PC-9 (cell line): Measurements from ENCODE around the gene PHLDA3. TPM values are rescaled to one million over a fixed set of nuclear protein-coding genes. Genes with fewer than 3 reads are reported as not detected.

ENCODE experiments used
- BruUV-seq: library from RNA; stranded (reverse); fragments of 400-500 nt; replicated peaks from 2 replicates; lab custom pipeline; 2021; lab: Mats Ljungman, UMichigan
- CTCF ChIA-PET: fragments of 300-600 bp; sonication (Branson Sonifier 250); formaldehyde crosslinking; loops from one replicate; lab custom pipeline; 2022; ENCODE audit warnings: antibody characterized with exemption; lab: Charles Lee
- POLR2A ChIA-PET: fragments of 300-600 bp; sonication (Branson Sonifier 250); formaldehyde crosslinking; loops from one replicate; lab custom pipeline; 2022; ENCODE audit warnings: antibody characterized with exemption; ENCODE audit not compliant: unreplicated experiment; lab: Charles Lee
- DNase-seq, 2 experiments: peaks; one replicate each; pipeline versions ENCODE4 v3.0.0 to v3.0.0-alpha.2; 2015 to 2022; ENCODE audit warnings: mixed read lengths in 1 of 2
- H2AFZ ChIP-seq: fragments of 200-600 bp; sonication (generic); 2 replicates; pipeline ENCODE4 v1.8.1; 2017; ENCODE audit warnings: antibody characterized with exemption
- H3F3A ChIP-seq: fragments of 200-600 bp; sonication (generic); 2 replicates; pipeline ENCODE4 v1.8.1; 2017; ENCODE audit warnings: antibody characterized with exemption, mild to moderate bottlenecking, low read depth; ENCODE audit not compliant: insufficient read depth
- H3K27ac ChIP-seq: fragments of 200-600 bp; sonication (generic); 2 replicates; pipeline ENCODE4 v1.6.1; 2016; ENCODE audit warnings: mixed run types
- H3K27me3 ChIP-seq: fragments of 200-600 bp; sonication (generic); 2 replicates; pipeline ENCODE4 v1.6.1; 2016; ENCODE audit warnings: low read depth, mixed run types; ENCODE audit not compliant: insufficient read depth
- H3K36me3 ChIP-seq: fragments of 200-600 bp; sonication (generic); 2 replicates; pipeline ENCODE4 v1.6.1; 2016; ENCODE audit warnings: low read depth, mixed run types
- H3K4me1 ChIP-seq: fragments of 200-600 bp; sonication (generic); replicated peaks from 2 replicates; pipeline ENCODE4 v1.6.1; 2016; ENCODE audit warnings: mixed run types; ENCODE audit not compliant: insufficient read depth
- H3K4me2 ChIP-seq: fragments of 200-600 bp; sonication (generic); 2 replicates; pipeline ENCODE4 v1.6.1; 2017; ENCODE audit warnings: mixed run types
- H3K4me3 ChIP-seq: fragments of 200-600 bp; sonication (generic); 2 replicates; pipeline ENCODE4 v1.6.1; 2016; ENCODE audit warnings: mixed run types
- H3K79me2 ChIP-seq: fragments of 200-600 bp; sonication (generic); 2 replicates; pipeline ENCODE4 v1.6.1; 2017; ENCODE audit warnings: low read depth, mixed run types
- H3K9me2 ChIP-seq: fragments of 200-600 bp; sonication (generic); 2 replicates; pipeline ENCODE4 v1.8.1; 2017; ENCODE audit warnings: mild to moderate bottlenecking; ENCODE audit not compliant: insufficient read depth
- H3K9me3 ChIP-seq: fragments of 200-600 bp; sonication (generic); 2 replicates; pipeline ENCODE4 v1.8.1; 2016; ENCODE audit warnings: low read depth; ENCODE audit not compliant: insufficient read depth
- H4K20me1 ChIP-seq: fragments of 200-600 bp; sonication (generic); 2 replicates; pipeline ENCODE4 v1.8.1; 2017; ENCODE audit not compliant: insufficient read depth
- CTCF ChIP-seq: fragments of 200-600 bp; sonication (generic); conservative IDR thresholded peaks from 2 replicates; pipeline ENCODE4 v1.6.1; 2017; ENCODE audit warnings: mixed run types, antibody characterized with exemption, mild to moderate bottlenecking, moderate library complexity
- EZH2 ChIP-seq: fragments of 200-600 bp; sonication (generic); IDR thresholded peaks from 2 replicates; pipeline ENCODE4 v1.8.0; 2017; ENCODE audit warnings: antibody characterized with exemption, low read depth
- intact Hi-C: fragments of 100-400 bp; cut with micrococcal nuclease; formaldehyde crosslinking; loops from one replicate; pipeline ENCODE4 v1.10.0; 2022; ENCODE audit not compliant: unreplicated experiment
- total RNA-seq: library from RNA; stranded (reverse); gene quantifications from 2 replicates; pipeline ENCODE4 v1.2.3, GENCODE V29; 2021

PHLDA3 gene
- total RNA-seq, 1 experiment from 2014 or later, result 31.6 TPM

- intact Hi-C loops, result no loop called here
- Histone ChIP-seq H3K4me3 (no peak overlapping the region), H3K27me3 (no peaks in the 10 kb centered on the region), H3K4me2 (no peak overlapping the region), H3K9me3 (no peaks in the 10 kb centered on the region), H2AFZ (no peak overlapping the region), H4K20me1 (no peaks in the 10 kb centered on the region), H3K9me2 (no peaks in the 10 kb centered on the region), H3K36me3 (no peaks in the 10 kb centered on the region), H3K27ac (no peak overlapping the region), H3K4me1 (no peaks in the 10 kb centered on the region), H3K79me2 (no peaks in the 10 kb centered on the region), H3F3A (peaks cover 2% of the 10 kb centered on the region; the same call in 1 of the 2 replicates)
- no TSS peak for BruUV-seq
- POLR2A ChIA-PET, result no interaction called here
- CTCF ChIA-PET, result interaction anchor here (0.6 kb wide), 1 partner anchor 403 kb away, joined by 3 read pairs; no protein-coding TSS in a partner anchor
- TF ChIP-seq EZH2, result no peak
- no peak for TF ChIP-seq CTCF
- DNase-seq, result no peak
These were observed 29.6 kb upstream of the PHLDA3 start for GRCh38 chr1:201498621-201499020.

DNA sequence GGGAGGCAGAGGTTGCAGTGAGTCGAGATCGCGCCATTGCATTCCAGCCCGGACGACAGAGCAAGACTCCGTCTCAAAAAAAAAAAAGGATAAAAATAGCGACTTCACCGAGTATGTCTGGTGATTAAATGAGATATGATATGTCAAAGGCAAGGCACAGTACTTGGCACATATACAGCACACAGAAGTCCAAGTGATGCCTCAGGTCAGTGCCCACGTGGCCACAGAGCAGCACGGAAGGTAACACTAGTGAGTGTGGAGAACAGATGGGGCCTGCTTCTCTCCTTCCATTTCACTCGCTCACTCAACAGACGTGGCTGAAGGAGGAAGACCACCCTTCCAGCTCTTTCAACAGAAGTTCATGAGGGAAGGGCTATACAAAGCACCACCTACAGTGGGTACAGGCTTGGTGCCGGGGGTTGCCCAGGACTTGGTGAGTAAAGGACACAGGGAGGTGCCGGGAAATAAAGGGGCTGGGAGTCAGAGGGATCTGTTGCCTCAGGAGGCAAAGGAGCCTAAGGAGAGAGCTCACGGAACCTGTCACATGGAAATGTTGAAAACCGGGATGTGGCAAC lies 29.0 kb upstream of the PHLDA3 start:
- H3K4me1 ChIP-seq, result no peaks in the 10 kb centered on the region

GRCh38 chr1:201496296-201496690 lies 27.3 kb upstream of the PHLDA3 start:
- no peaks in the 10 kb centered on the region for H3K36me3 ChIP-seq
- POLR2A ChIA-PET, result interaction anchor here (0.5 to 0.6 kb wide), 2 partner anchors 16 to 214 kb away, joined by 3 to 10 read pairs; no protein-coding TSS in a partner anchor
- H3F3A ChIP-seq, result no peaks in the 10 kb centered on the region
- BruUV-seq, result no TSS peak
- DNase-seq, result no peak
- H3K4me3 ChIP-seq, result no peak overlapping the region
- CTCF ChIA-PET, result no interaction called here
- TF ChIP-seq EZH2, result no peak
- no peak for TF ChIP-seq CTCF
- H3K27me3 ChIP-seq, result no peaks in the 10 kb centered on the region
- intact Hi-C loops, result no loop called here
- H3K27ac ChIP-seq, result no peak overlapping the region
- no peaks in the 10 kb centered on the region for H4K20me1 ChIP-seq
- no peak overlapping the region for H2AFZ ChIP-seq
- H3K4me2 ChIP-seq, result no peak overlapping the region
- no peaks in the 10 kb centered on the region for H3K79me2 ChIP-seq
- H3K9me2 ChIP-seq, result no peaks in the 10 kb centered on the region
- H3K4me1 ChIP-seq, result no peaks in the 10 kb centered on the region
- no peaks in the 10 kb centered on the region for H3K9me3 ChIP-seq

More for the DNA sequence above, 29.0 kb upstream of the PHLDA3 start:
- H3K27ac ChIP-seq, result no peak overlapping the region
- H3K27me3 ChIP-seq, result no peaks in the 10 kb centered on the region
- no peaks in the 10 kb centered on the region for H3K36me3 ChIP-seq
- H3K9me3 ChIP-seq, result no peaks in the 10 kb centered on the region
- no peak overlapping the region for H3K4me2 ChIP-seq
- intact Hi-C loops, result no loop called here
- TF ChIP-seq EZH2 (no peak), CTCF (no peak)
- ChIA-PET CTCF (interaction anchor here (0.6 kb wide), 1 partner anchor 404 kb away, joined by 3 read pairs; no protein-coding TSS in a partner anchor), POLR2A (interaction anchor here (0.8 kb wide), 1 partner anchor 33 kb away, joined by 19 read pairs; no protein-coding TSS in a partner anchor)
- no peak for DNase-seq
- no TSS peak for BruUV-seq
- no peaks in the 10 kb centered on the region for H4K20me1 ChIP-seq
- H3F3A ChIP-seq, result no peaks in the 10 kb centered on the region
- no peaks in the 10 kb centered on the region for H3K79me2 ChIP-seq
- H3K9me2 ChIP-seq, result no peaks in the 10 kb centered on the region
- no peak overlapping the region for H3K4me3 ChIP-seq
- H2AFZ ChIP-seq, result no peak overlapping the region
